Subcutaneous adipose tissue (tissue), 4 donors: Measurements from ENCODE around the gene MAPK8IP1. TPM values are rescaled to one million over a fixed set of nuclear protein-coding genes. Genes with fewer than 3 reads are reported as not detected.

Source experiments
- total RNA-seq, 4 donors: library from RNA; depleted of rRNA; stranded (reverse); fragments of >200 nt; gene quantifications; one replicate each; pipeline ENCODE4 v1.1.0, GENCODE V29; 2016
- TF ChIP-seq, protein P1 (sequence below): fragments of 450-650 bp; IDR thresholded peaks from one replicate; pipeline ENCODE4 v1.5.1; 2016; ENCODE audit warnings: low read depth, mild to moderate bottlenecking, control low read depth, antibody characterized with exemption, moderate library complexity

Gene MAPK8IP1
- total RNA-seq, 4 donors from 2014 or later, result 1.3 to 4.0 (median 2.3) TPM

GRCh38 chr11:45902452-45903380 is 17.3 kb downstream of the MAPK8IP1 start:
- TF ChIP-seq, protein P1, sequence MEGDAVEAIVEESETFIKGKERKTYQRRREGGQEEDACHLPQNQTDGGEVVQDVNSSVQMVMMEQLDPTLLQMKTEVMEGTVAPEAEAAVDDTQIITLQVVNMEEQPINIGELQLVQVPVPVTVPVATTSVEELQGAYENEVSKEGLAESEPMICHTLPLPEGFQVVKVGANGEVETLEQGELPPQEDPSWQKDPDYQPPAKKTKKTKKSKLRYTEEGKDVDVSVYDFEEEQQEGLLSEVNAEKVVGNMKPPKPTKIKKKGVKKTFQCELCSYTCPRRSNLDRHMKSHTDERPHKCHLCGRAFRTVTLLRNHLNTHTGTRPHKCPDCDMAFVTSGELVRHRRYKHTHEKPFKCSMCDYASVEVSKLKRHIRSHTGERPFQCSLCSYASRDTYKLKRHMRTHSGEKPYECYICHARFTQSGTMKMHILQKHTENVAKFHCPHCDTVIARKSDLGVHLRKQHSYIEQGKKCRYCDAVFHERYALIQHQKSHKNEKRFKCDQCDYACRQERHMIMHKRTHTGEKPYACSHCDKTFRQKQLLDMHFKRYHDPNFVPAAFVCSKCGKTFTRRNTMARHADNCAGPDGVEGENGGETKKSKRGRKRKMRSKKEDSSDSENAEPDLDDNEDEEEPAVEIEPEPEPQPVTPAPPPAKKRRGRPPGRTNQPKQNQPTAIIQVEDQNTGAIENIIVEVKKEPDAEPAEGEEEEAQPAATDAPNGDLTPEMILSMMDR, result no peak

DNA sequence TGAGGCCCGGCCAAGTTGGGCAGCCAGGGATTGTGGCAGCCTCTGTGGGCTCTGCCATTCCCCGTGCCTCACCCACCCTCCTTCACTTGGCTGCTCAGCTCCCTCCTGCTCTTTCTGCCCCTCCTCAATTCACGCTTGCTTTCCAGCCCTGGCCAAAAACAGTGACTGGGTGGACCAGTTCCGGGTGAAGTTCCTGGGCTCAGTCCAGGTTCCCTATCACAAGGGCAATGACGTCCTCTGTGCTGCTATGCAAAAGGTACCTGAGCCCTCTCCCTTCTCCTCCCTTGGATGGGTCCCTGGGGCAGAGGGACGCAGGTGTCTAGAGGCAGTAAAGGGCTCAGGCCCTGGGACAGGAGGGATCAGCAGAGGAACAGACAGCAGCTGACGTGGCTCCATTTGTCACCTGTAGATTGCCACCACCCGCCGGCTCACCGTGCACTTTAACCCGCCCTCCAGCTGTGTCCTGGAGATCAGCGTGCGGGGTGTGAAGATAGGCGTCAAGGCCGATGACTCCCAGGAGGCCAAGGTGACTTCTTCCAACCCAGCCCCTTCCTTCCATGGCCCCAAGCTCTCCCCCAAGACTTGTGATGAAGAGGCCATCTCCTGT is 19.0 kb downstream of the MAPK8IP1 start:
- TF ChIP-seq, protein P1, result no peak

DNA sequence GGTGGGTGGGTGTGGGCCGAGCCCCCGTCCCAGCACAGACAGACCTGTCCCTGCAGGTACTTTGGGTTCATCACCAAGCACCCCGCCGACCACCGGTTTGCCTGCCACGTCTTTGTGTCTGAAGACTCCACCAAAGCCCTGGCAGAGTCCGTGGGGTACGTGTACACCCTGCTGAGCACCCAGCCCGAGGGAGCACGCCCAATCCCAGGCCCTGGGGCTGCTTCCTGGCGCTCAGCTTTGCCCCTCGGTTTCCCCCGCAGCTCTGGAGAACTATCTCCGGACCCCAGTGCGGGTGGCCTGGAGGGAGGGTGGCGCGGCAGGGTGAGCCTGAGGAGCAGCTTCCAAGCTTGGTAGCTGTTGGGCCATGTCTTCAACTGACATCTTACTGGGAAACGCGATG is 19.6 kb downstream of the MAPK8IP1 start:
- TF ChIP-seq, protein P1, result no peak

DNA sequence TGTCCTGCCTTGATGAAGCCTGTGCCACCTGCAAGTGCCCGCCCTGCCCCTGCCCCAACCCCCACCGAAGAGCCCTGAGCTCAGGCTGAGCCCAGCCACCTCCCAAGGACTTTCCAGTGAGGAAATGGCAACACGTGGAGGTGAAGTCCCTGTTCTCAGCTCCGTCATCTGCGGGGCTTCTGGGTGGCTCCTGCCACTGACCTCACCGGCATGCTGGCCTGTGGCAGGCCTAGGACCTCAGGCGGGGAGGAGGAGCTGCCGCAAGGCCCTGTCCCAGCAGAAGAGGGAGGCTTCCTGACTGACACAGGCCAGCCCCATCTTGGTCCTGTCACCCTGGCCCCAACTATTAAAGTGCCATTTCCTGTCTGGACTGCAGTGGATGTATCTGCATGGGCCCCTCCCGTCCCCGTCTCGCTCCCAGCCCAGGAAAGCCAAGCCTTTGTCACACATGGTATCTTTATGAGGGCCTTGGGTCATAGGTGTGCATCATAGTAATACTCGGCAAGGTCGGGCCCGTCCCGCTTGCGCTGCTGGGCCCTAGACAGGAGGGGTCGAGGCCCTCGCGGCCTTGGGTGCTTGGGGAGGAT is 20.7 kb downstream of the MAPK8IP1 start:
- TF ChIP-seq, protein P1, result no peak

GRCh38 chr11:45906965-45907611 is 21.6 kb downstream of the MAPK8IP1 start, which contains the start of gene FREY1:
FREY1 (minus strand) TSS chr11:45907271; CDS start chr11:45907245, 26 bp downstream.
- TF ChIP-seq, protein P1, result no peak

GRCh38 chr11:45907911-45908370 is 22.5 kb downstream of the MAPK8IP1 start:
- TF ChIP-seq, protein P1, result no peak
